ENCODE data around the gene TAOK2. TPM values are rescaled to one million over a fixed set of nuclear protein-coding genes. Genes with fewer than 3 reads are reported as not detected.

TAOK2 gene
- total and polyA plus RNA-seq, 2 of the 13 experiments (the other 11 are each of a cell fraction or from before 2014, with no cell fraction given), result 17.4 to 43.2 TPM

DNA sequence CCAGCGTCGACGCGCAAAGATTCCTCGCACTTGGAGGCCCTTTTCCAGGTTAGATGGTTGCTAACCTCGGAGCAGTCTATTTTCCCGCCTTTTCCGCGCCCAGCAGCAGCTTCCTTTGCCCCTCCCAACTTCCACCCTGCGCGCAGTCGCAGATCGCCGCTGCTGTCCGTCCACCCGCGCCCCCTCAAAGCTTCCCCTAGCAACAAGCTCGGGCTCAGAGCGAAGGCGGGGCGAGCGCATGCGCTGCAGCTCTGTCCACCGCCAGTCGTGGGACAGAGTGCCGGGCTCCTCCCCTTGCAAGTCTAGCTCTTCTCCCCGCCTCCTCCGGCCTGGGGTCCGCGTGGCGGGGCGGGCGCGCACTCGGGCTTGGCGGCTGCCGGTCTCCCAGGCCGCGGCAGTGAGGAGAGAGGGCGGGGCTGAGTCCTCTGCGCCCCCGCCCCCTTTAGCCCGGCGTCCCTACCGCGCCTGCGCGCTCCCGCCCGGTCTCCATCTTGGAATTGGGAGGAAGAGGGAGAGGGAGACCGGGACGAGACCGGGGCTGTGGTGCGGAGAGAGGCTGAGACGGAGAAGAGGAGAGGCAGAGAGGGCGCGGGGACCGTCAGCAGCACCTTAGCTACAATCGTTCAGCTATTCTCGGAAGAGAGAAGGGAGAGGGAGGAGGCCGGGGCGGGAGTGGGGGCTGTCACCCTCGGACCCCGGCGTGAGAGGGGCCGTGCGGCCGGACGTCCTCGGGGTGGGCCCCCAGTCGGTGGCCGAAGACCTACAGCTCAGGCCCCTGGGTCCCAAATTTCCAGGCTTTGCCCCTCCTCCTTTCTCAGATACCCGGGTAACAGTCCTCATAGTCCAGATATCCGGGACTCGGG, at the start of gene TAOK2 (continued):
- TF ChIP-seq, protein P1, sequence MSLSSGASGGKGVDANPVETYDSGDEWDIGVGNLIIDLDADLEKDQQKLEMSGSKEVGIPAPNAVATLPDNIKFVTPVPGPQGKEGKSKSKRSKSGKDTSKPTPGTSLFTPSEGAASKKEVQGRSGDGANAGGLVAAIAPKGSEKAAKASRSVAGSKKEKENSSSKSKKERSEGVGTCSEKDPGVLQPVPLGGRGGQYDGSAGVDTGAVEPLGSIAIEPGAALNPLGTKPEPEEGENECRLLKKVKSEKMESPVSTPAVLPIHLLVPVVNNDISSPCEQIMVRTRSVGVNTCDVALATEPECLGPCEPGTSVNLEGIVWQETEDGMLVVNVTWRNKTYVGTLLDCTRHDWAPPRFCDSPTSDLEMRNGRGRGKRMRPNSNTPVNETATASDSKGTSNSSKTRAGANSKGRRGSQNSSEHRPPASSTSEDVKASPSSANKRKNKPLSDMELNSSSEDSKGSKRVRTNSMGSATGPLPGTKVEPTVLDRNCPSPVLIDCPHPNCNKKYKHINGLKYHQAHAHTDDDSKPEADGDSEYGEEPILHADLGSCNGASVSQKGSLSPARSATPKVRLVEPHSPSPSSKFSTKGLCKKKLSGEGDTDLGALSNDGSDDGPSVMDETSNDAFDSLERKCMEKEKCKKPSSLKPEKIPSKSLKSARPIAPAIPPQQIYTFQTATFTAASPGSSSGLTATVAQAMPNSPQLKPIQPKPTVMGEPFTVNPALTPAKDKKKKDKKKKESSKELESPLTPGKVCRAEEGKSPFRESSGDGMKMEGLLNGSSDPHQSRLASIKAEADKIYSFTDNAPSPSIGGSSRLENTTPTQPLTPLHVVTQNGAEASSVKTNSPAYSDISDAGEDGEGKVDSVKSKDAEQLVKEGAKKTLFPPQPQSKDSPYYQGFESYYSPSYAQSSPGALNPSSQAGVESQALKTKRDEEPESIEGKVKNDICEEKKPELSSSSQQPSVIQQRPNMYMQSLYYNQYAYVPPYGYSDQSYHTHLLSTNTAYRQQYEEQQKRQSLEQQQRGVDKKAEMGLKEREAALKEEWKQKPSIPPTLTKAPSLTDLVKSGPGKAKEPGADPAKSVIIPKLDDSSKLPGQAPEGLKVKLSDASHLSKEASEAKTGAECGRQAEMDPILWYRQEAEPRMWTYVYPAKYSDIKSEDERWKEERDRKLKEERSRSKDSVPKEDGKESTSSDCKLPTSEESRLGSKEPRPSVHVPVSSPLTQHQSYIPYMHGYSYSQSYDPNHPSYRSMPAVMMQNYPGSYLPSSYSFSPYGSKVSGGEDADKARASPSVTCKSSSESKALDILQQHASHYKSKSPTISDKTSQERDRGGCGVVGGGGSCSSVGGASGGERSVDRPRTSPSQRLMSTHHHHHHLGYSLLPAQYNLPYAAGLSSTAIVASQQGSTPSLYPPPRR (CRISPR knock-in tag; IDR thresholded peaks at IDR 0.05; ENCODE audit: borderline replicate concordance), result peak; percentile 59; the same call in 1 of the 2 replicates
- TF ChIP-seq SALL1 (CRISPR knock-in tag; IDR thresholded peaks at IDR 0.05), result peak; percentile 95
- TF ChIP-seq, protein P2, sequence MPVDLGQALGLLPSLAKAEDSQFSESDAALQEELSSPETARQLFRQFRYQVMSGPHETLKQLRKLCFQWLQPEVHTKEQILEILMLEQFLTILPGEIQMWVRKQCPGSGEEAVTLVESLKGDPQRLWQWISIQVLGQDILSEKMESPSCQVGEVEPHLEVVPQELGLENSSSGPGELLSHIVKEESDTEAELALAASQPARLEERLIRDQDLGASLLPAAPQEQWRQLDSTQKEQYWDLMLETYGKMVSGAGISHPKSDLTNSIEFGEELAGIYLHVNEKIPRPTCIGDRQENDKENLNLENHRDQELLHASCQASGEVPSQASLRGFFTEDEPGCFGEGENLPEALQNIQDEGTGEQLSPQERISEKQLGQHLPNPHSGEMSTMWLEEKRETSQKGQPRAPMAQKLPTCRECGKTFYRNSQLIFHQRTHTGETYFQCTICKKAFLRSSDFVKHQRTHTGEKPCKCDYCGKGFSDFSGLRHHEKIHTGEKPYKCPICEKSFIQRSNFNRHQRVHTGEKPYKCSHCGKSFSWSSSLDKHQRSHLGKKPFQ (CRISPR knock-in tag; IDR thresholded peaks at IDR 0.05; ENCODE audit: insufficient replicate concordance), result peak; percentile 83
- TF ChIP-seq MTF1 (CRISPR knock-in tag; IDR thresholded peaks at IDR 0.05), result no peak
- TF ChIP-seq BORCS8-MEF2B (CRISPR knock-in tag; IDR thresholded peaks at IDR 0.05), result peak; percentile 91
- TF ChIP-seq, protein P3, sequence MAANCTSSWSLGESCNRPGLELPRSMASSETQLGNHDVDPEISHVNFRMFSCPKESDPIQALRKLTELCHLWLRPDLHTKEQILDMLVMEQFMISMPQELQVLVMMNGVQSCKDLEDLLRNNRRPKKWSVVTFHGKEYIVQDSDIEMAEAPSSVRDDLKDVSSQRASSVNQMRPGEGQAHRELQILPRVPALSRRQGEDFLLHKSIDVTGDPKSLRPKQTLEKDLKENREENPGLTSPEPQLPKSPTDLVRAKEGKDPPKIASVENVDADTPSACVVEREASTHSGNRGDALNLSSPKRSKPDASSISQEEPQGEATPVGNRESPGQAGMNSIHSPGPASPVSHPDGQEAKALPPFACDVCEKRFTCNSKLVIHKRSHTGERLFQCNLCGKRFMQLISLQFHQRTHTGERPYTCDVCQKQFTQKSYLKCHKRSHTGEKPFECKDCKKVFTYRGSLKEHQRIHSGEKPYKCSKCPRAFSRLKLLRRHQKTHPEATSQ (CRISPR knock-in tag; IDR thresholded peaks at IDR 0.05; ENCODE audit: borderline replicate concordance), result peak; percentile 23; the same call in 1 of the 2 replicates
- TF ChIP-seq NFATC3 (CRISPR knock-in tag; IDR thresholded peaks at IDR 0.05), result peak; percentile 59; the same call in 1 of the 2 replicates
- peak; percentile 99 for TF ChIP-seq RFX5 (IDR thresholded peaks at IDR 0.05; ENCODE audit: low read depth, low read length)
- no peak for TF ChIP-seq ZNF652 (CRISPR knock-in tag; IDR thresholded peaks at IDR 0.05; ENCODE audit: borderline replicate concordance, low read depth)
- TF ChIP-seq ZNF777 (CRISPR knock-in tag; IDR thresholded peaks at IDR 0.05), result no peak; the same call in 1 of the 2 replicates
- TF ChIP-seq, protein P4, sequence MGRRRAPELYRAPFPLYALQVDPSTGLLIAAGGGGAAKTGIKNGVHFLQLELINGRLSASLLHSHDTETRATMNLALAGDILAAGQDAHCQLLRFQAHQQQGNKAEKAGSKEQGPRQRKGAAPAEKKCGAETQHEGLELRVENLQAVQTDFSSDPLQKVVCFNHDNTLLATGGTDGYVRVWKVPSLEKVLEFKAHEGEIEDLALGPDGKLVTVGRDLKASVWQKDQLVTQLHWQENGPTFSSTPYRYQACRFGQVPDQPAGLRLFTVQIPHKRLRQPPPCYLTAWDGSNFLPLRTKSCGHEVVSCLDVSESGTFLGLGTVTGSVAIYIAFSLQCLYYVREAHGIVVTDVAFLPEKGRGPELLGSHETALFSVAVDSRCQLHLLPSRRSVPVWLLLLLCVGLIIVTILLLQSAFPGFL (CRISPR knock-in tag; IDR thresholded peaks at IDR 0.05), result no peak
- peak; percentile 73; the same call in 1 of the 2 replicates for TF ChIP-seq FLYWCH1 (CRISPR knock-in tag; IDR thresholded peaks at IDR 0.05)
- TF ChIP-seq ZNF615 (CRISPR knock-in tag; IDR thresholded peaks at IDR 0.05; ENCODE audit: borderline replicate concordance), result no peak
- TF ChIP-seq, protein P5, sequence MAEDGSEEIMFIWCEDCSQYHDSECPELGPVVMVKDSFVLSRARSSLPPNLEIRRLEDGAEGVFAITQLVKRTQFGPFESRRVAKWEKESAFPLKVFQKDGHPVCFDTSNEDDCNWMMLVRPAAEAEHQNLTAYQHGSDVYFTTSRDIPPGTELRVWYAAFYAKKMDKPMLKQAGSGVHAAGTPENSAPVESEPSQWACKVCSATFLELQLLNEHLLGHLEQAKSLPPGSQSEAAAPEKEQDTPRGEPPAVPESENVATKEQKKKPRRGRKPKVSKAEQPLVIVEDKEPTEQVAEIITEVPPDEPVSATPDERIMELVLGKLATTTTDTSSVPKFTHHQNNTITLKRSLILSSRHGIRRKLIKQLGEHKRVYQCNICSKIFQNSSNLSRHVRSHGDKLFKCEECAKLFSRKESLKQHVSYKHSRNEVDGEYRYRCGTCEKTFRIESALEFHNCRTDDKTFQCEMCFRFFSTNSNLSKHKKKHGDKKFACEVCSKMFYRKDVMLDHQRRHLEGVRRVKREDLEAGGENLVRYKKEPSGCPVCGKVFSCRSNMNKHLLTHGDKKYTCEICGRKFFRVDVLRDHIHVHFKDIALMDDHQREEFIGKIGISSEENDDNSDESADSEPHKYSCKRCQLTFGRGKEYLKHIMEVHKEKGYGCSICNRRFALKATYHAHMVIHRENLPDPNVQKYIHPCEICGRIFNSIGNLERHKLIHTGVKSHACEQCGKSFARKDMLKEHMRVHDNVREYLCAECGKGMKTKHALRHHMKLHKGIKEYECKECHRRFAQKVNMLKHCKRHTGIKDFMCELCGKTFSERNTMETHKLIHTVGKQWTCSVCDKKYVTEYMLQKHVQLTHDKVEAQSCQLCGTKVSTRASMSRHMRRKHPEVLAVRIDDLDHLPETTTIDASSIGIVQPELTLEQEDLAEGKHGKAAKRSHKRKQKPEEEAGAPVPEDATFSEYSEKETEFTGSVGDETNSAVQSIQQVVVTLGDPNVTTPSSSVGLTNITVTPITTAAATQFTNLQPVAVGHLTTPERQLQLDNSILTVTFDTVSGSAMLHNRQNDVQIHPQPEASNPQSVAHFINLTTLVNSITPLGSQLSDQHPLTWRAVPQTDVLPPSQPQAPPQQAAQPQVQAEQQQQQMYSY (CRISPR knock-in tag; IDR thresholded peaks at IDR 0.05), result no peak
- TF ChIP-seq TARDBP (CRISPR knock-in tag; IDR thresholded peaks at IDR 0.05), result peak; percentile 85; the same call in 1 of the 2 replicates

All from HepG2 (cell line).